Heart right ventricle (tissue), 16 donors: Measurements from ENCODE around the gene LDLRAD4. TPM values are rescaled to one million over a fixed set of nuclear protein-coding genes. Genes with fewer than 3 reads are reported as not detected.

Source experiments
- ATAC-seq, 8 donors: fragments of 200-7000 bp; cut with Tn5 transposase; one replicate each; pipeline ENCODE4 v1.9.1; 2020; ENCODE audit warnings: mild to moderate bottlenecking in 8 of 8, moderate library complexity in 8 of 8, moderate number of reproducible peaks in 1 of 8
- DNase-seq, 2 donors: peaks; one replicate each; pipeline ENCODE4 v3.0.0-alpha.2; 2020
- H3K27ac ChIP-seq, 10 donors: fragments of 200-600 bp; sonication (generic) in 2 of 10; one replicate each; pipeline versions ENCODE4 v1.5.0 to v1.8.0; 2020 to 2022; ENCODE audit warnings: mild to moderate bottlenecking in 3 of 10
- H3K27me3 ChIP-seq, 7 donors: fragments of 200-600 bp; one replicate each; pipeline ENCODE4 v1.8.0; 2021 to 2022; ENCODE audit warnings: mild to moderate bottlenecking in 2 of 7
- H3K36me3 ChIP-seq, 9 donors: fragments of 200-600 bp; sonication (generic) in 1 of 9; one replicate each; pipeline versions ENCODE4 v1.5.0 to v1.8.0; 2020 to 2022; ENCODE audit warnings: mild to moderate bottlenecking in 2 of 9
- H3K4me1 ChIP-seq, 9 donors: fragments of 200-600 bp; sonication (generic) in 1 of 9; one replicate each; pipeline versions ENCODE4 v1.5.0 to v1.8.0; 2020 to 2022; ENCODE audit warnings: mild to moderate bottlenecking in 4 of 9
- H3K4me3 ChIP-seq, 10 donors: fragments of 200-600 bp; sonication (generic) in 2 of 10; one replicate each; pipeline versions ENCODE4 v1.5.0 to v1.8.0; 2020 to 2022; ENCODE audit warnings: mild to moderate bottlenecking in 7 of 10, moderate library complexity in 2 of 10
- H3K9me3 ChIP-seq, 11 donors: fragments of 200-600 bp in 10 of 11; sonication (generic) in 2 of 11; one replicate each; pipeline versions ENCODE4 v1.5.0 to v1.8.0; 2013 to 2022; ENCODE audit warnings: mild to moderate bottlenecking in 2 of 11, control low read depth in 1 of 11, moderate library complexity in 1 of 11
- WGBS, 2 donors: extraction: QIAGEN DNeasy Blood & Tissue Kit; methylation state at CpG; one replicate each; pipeline ENCODE4 v1.1.7; 2013; ENCODE audit warnings: inconsistent platforms in 1 of 2; 5-methylcytosine and 5-hydroxymethylcytosine counted together
- intact Hi-C, 10 donors: fragments of 100-400 bp; cut with DNase I; formaldehyde crosslinking; loops; one replicate each; pipeline versions ENCODE4 v1.11.1 to v1.14.2; 2022
- polyA plus RNA-seq, 2 donors: library from polyadenylated mRNA; stranded (reverse); fragments of 200-250 nt; gene quantifications; one replicate each; pipeline ENCODE4 v1.2.3, GENCODE V29; 2013
- total RNA-seq, 10 donors: library from RNA; stranded (reverse); fragmentation: NEBNext Ultra II Directional in 3 of 10; extraction: Animal tissue kit (Norgen Biotek cat#: 25700) in 3 of 10; gene quantifications; one replicate each; pipeline versions ENCODE4 v1.2.1 to v1.2.4, GENCODE V29; 2021 to 2023
- TF ChIP-seq, protein P1 (sequence below), 9 donors: fragments of 200-600 bp; sonication (generic) in 2 of 9; IDR thresholded peaks; one replicate each; pipeline versions ENCODE4 v1.5.0 to v1.8.0; 2021 to 2022; ENCODE audit warnings: antibody characterized with exemption in 9 of 9, mild to moderate bottlenecking in 5 of 9, moderate library complexity in 1 of 9
- donor health status: Arrhythmogenic right ventricular cardiomyopathy.
- donor health status: ischemic (EF 13 %, LVEDD 7.1; RV severe dilation, severe dysfunction).
- donor health status: healthy with polysubstance abuse.
- donor health status: DM: no; HTN: yes; CAD: no.
- donor health status: DM: no; HTN: no; CAD: no.
- donor health status: ischemic (EF 25% LVEDD 6.9; RV normal size, moderate dysfunction).
- donor health status: ischemic (EF 25% LVEDD 5.7; RV mildly dilated, moderate dysfunction).
- donor health status: healthy.
- donor health status: DM: yes; HTN: yes; CAD: no.
- donor health status: Ischemic cardiomyopathy.
- donor health status: ischemic (EF 35%, LVEDD 5.7; RV mildly dilated, moderate dysfunction).
- donor health status: nonischemic (EF 11% LVEDD 7.7; RV severe dilation, severe dysfunction).
- donor health status: DM: yes; HTN: yes; CAD: no.
- donor health status: PGD.
- donor health status: ischemic (EF 29% LVEDD 5.4; RV normal size, mild dysfunction).
- donor health status: nonischemic (EF 23%, LVEDD 6.1; RV moderate dilation, normal function).

The LDLRAD4 gene
- total and polyA plus RNA-seq, 12 donors, result 5.4 to 74.6 (median 34.6) TPM

DNA sequence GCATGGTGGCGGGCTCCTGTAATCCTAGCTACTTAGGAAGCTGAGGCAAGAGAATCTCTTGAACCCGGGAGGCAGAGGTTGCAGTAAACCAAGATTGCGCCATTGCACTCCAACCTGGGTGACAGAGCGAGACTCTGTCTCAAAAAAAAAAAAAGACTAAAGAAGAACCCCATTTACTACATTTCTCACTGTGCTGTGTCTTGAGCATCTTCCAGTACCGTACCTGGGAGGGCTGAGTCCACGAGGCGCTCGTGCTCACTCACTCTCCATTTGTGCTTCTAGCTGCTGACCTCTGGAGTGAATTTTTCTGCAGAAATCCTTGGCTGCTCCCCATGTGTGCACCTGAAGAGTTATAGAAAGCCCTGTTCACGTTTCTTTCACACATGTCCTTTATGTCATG lies 204.8 kb downstream of the LDLRAD4 start:
- Histone ChIP-seq H3K27ac (no peak overlapping the region), H3K4me3 (no peak overlapping the region), H3K9me3 (no peaks in the 10 kb centered on the region), H3K27me3 (no peaks in the 10 kb centered on the region), H3K4me1 (peaks cover 13 to 69% (median 40%) of the 10 kb centered on the region in 9 donors), H3K36me3 (no peaks in the 10 kb centered on the region)
- TF ChIP-seq, protein P1, sequence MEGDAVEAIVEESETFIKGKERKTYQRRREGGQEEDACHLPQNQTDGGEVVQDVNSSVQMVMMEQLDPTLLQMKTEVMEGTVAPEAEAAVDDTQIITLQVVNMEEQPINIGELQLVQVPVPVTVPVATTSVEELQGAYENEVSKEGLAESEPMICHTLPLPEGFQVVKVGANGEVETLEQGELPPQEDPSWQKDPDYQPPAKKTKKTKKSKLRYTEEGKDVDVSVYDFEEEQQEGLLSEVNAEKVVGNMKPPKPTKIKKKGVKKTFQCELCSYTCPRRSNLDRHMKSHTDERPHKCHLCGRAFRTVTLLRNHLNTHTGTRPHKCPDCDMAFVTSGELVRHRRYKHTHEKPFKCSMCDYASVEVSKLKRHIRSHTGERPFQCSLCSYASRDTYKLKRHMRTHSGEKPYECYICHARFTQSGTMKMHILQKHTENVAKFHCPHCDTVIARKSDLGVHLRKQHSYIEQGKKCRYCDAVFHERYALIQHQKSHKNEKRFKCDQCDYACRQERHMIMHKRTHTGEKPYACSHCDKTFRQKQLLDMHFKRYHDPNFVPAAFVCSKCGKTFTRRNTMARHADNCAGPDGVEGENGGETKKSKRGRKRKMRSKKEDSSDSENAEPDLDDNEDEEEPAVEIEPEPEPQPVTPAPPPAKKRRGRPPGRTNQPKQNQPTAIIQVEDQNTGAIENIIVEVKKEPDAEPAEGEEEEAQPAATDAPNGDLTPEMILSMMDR (IDR thresholded peaks at IDR 0.05), result no peak
- intact Hi-C loops, result loop anchor here in 2 of 10 donors (1.0 to 5.0 kb wide), 2 partner anchors 38 to 41 kb away; no protein-coding TSS in a partner anchor
- DNase-seq (no peak), ATAC-seq (no peak)
- 97 to 99% methylated on average over 9 of the region's 9 CpGs for WGBS, 2 donors

DNA sequence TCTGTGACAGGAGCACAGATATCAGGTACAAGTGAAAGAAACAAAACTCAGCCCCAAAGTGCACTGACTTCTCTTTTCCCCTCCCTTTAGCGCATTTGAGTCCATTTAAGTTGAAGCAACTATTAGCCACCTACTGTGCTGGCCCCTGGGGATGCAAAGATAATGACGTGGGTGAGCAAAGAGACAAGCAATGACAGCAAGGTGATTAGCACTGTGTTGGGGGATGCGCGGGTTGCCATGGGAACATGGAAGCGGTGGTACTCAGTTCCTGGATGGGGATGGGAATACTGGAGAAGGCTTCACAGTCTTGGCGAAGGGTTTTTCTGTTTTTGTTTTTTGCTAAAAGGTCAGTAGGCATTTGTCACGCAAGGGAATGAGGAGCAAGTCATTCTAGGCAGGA lies 205.8 kb downstream of the LDLRAD4 start:
- DNase-seq (no peak), ATAC-seq (no peak)
- Histone ChIP-seq H3K36me3 (no peaks in the 10 kb centered on the region), H3K27ac (no peak overlapping the region), H3K9me3 (no peaks in the 10 kb centered on the region), H3K27me3 (no peaks in the 10 kb centered on the region), H3K4me3 (no peak overlapping the region), H3K4me1 (peaks cover 14 to 71% (median 33%) of the 10 kb centered on the region in 9 donors)
- intact Hi-C loops, result loop anchor here in 2 of 10 donors (2.0 to 5.0 kb wide), 2 partner anchors 42 to 202 kb away; no protein-coding TSS in a partner anchor
- TF ChIP-seq, protein P1 (IDR thresholded peaks at IDR 0.05), result no peak
- WGBS, 2 donors, result 83 to 88% methylated on average over 7 of the region's 7 CpGs

DNA sequence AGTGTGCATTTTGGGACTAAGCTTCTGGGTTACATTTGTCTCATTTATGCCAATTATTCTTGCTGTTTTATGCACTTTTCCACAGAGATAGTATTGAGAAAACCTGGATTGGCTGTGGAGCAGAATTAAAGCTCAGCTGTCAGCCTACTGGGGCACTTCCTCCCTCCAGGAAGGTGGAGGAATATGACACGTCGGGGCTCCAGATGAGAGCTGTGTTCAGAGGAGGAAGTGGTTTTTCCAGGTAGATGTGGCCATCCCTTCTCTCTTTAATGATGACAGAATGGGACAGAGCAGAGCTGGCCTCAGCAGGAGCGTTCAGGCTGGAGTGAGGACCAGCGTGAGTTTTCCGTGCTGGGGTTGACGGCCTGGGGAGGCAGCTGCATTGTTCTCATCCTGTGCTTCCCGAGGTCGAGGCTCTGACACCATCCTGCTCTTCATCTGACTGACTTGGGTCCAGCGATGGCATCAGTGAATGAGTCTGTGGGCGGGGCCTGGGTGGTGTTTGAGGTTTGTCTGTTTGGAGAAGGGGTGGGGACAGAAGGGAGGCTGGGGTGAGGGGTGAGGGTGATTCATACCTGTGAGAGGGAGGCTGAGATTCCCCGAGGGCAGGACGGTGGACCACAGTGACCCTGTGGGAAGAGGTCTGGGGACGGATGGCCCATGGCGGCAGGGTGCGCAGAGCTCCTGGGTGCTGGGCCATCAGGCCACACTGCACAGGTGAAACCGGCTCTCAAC lies 207.0 kb downstream of the LDLRAD4 start:
- 84 to 85% methylated on average over 16 of the region's 16 CpGs for WGBS, 2 donors
- H3K4me1 ChIP-seq, result peaks cover 14 to 64% (median 28%) of the 10 kb centered on the region in 9 donors
- no peak overlapping the region for H3K27ac ChIP-seq
- H3K27me3 ChIP-seq, result no peaks in the 10 kb centered on the region
- no peak for ATAC-seq
- no peak for DNase-seq
- H3K36me3 ChIP-seq, result no peaks in the 10 kb centered on the region
- intact Hi-C loops, result loop anchor here in 1 of 10 donors (2.0 kb wide), 1 partner anchor 203 kb away; no protein-coding TSS in a partner anchor
- no peak overlapping the region for H3K4me3 ChIP-seq
- no peaks in the 10 kb centered on the region for H3K9me3 ChIP-seq
- TF ChIP-seq, protein P1 (IDR thresholded peaks at IDR 0.05), result no peak

DNA sequence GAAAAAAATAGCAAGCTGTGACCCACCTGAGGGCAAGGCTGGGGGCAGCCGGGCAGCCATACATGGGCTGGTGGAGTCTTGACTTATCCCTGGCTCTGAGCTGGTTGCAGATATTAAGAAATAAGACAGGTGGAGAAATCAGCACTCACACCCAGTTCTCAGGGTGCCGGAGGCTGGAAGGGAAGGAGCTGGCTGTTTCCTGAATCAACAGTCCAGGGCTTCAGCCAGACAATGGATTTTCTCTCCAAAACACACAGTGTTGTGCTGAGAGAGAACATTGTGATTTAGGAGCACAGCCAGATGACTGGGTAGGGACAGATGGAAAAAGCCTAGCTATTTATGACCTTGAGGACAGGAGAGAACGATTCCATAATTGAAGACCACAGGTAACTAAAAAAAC lies 208.8 kb downstream of the LDLRAD4 start:
- no peak overlapping the region for H3K4me3 ChIP-seq
- TF ChIP-seq, protein P1 (IDR thresholded peaks at IDR 0.05), result no peak
- ATAC-seq, result peak; percentile 70 to 96 (median 85)
- H3K9me3 ChIP-seq, result no peaks in the 10 kb centered on the region
- H3K4me1 ChIP-seq, result peaks cover 10 to 50% (median 18%) of the 10 kb centered on the region in 9 donors
- no peaks in the 10 kb centered on the region for H3K36me3 ChIP-seq
- 37 to 42% methylated on average over 3 of the region's 3 CpGs for whole genome bisulfite sequencing, 2 donors
- H3K27me3 ChIP-seq, result no peaks in the 10 kb centered on the region
- H3K27ac ChIP-seq, result peak overlapping the region in 9 of 10 donors; percentile 5 to 80 (median 51)
- peak in 1 of 2 donors; percentile 49 for DNase-seq
- intact Hi-C loops, result no loop called here
